H1 (cell line): ENCODE results near the gene PLEKHA1. TPM values are rescaled to one million over a fixed set of nuclear protein-coding genes. Genes with fewer than 3 reads are reported as not detected.

ENCODE experiments used
- CTCF ChIA-PET: fragments of 300-600 bp; sonication (Branson Sonifier 250); formaldehyde crosslinking; loops from one replicate; lab custom pipeline; 2021; ENCODE audit not compliant: partially characterized antibody; lab: Charles Lee
- POLR2A ChIA-PET: fragments of 300-600 bp; sonication (Branson Sonifier 250); formaldehyde crosslinking; loops from one replicate; lab custom pipeline; 2021; ENCODE audit warnings: inconsistent platforms; ENCODE audit not compliant: partially characterized antibody; lab: Charles Lee
- DNase-seq, 2 experiments: peaks; one replicate each; pipeline versions ENCODE4 v3.0.0 to v3.0.0-alpha.2; 2010 to 2022; ENCODE audit warnings: low spot score in 2 of 2, low read depth in 1 of 2, mixed read lengths in 1 of 2
- FAIRE-seq: peaks from 2 replicates; lab custom pipeline; 2011; peaks lifted over from hg19 to GRCh38; lab: Jason Lieb, UNC
- H2AFZ ChIP-seq: 2 replicates; pipeline ENCODE4 v1.8.1; 2012; ENCODE audit warnings: low read length, inconsistent platforms
- H2AK5ac ChIP-seq: 2 replicates; pipeline ENCODE4 v1.6.1; 2013; ENCODE audit warnings: low read depth, low read length
- H2BK120ac ChIP-seq: replicated peaks from 2 replicates; pipeline ENCODE3; 2013; ENCODE audit warnings: low read depth, low read length, inconsistent platforms
- H2BK12ac ChIP-seq: 2 replicates; pipeline ENCODE4 v1.6.1; 2013; ENCODE audit warnings: low read depth, low read length
- H2BK15ac ChIP-seq: 2 replicates; pipeline ENCODE4 v1.6.1; 2013; ENCODE audit warnings: low read length
- H2BK20ac ChIP-seq: 2 replicates; pipeline ENCODE4 v1.6.1; 2013; ENCODE audit warnings: low read length
- H2BK5ac ChIP-seq: 2 replicates; pipeline ENCODE4 v1.6.1; 2013; ENCODE audit warnings: low read depth, low read length
- H3K14ac ChIP-seq: 2 replicates; pipeline ENCODE4 v1.6.1; 2013; ENCODE audit warnings: inconsistent platforms; ENCODE audit not compliant: insufficient read length
- H3K18ac ChIP-seq: 2 replicates; pipeline ENCODE4 v1.6.1; 2013; ENCODE audit warnings: low read length; ENCODE audit errors: extremely low read depth
- H3K23ac ChIP-seq: 2 replicates; pipeline ENCODE4 v1.6.1; 2013; ENCODE audit warnings: inconsistent platforms; ENCODE audit not compliant: insufficient read length
- H3K23me2 ChIP-seq: 2 replicates; pipeline ENCODE4 v1.6.1; 2013; ENCODE audit warnings: low read depth, low read length
- H3K27ac ChIP-seq: 2 replicates; pipeline ENCODE4 v1.6.1; 2011; ENCODE audit warnings: low read depth, low read length, inconsistent platforms
- H3K27me3 ChIP-seq, 4 experiments: replicated peaks in 1 of 4; 1 replicate in 1 of 4; 2 replicates in 3 of 4; pipeline versions ENCODE4 v1.6.1 to v1.8.1; 2011 to 2013; ENCODE audit warnings: low read length in 3 of 4, mild to moderate bottlenecking in 3 of 4, inconsistent platforms in 2 of 4, mixed read lengths in 2 of 4, moderate library complexity in 1 of 4; ENCODE audit not compliant: control insufficient read depth in 3 of 4, insufficient read depth in 3 of 4; ENCODE audit errors: extremely low read depth in 1 of 4
- H3K36me3 ChIP-seq, 4 experiments: 2 replicates each; pipeline versions ENCODE4 v1.6.1 to v1.8.1; 2011 to 2013; ENCODE audit warnings: mild to moderate bottlenecking in 4 of 4, low read length in 3 of 4, moderate library complexity in 2 of 4, control low read depth in 1 of 4, inconsistent platforms in 1 of 4; ENCODE audit not compliant: insufficient read depth in 4 of 4, control insufficient read depth in 2 of 4
- H3K4ac ChIP-seq: replicated peaks from 2 replicates; pipeline ENCODE3; 2013; ENCODE audit warnings: low read length, low read depth, mixed read lengths, inconsistent platforms; ENCODE audit not compliant: insufficient read length
- H3K4me1 ChIP-seq, 4 experiments: replicated peaks in 1 of 4; 1 replicate in 1 of 4; 2 replicates in 3 of 4; pipeline versions ENCODE4 v1.6.1 to v1.8.1; 2011 to 2013; ENCODE audit warnings: low read length in 3 of 4, inconsistent platforms in 2 of 4, mixed read lengths in 1 of 4; ENCODE audit not compliant: insufficient read depth in 4 of 4, control insufficient read depth in 3 of 4
- H3K4me2 ChIP-seq, 2 experiments: 2 replicates each; pipeline versions ENCODE4 v1.6.1 to v1.8.1; 2011 to 2013; ENCODE audit warnings: low read depth in 2 of 2, low read length in 2 of 2, control low read depth in 1 of 2, inconsistent platforms in 1 of 2, mild to moderate bottlenecking in 1 of 2; ENCODE audit not compliant: insufficient read depth in 1 of 2
- H3K4me3 ChIP-seq, 4 experiments: fragments of 200-600, 300-600 bp in 1 of 4; sonication (generic), shearing (Covaris generic), sonication (Bioruptor Twin) in 1 of 4; 2 replicates each; pipeline versions ENCODE4 v1.5.1 to v1.8.1; 2011 to 2016; ENCODE audit warnings: low read length in 4 of 4, low read depth in 3 of 4, control low read depth in 2 of 4, inconsistent platforms in 2 of 4, mild to moderate bottlenecking in 2 of 4, mixed read lengths in 1 of 4, moderate library complexity in 1 of 4; ENCODE audit not compliant: insufficient read depth in 2 of 4; ENCODE audit errors: extremely low read depth in 1 of 4
- H3K56ac ChIP-seq: replicated peaks from 2 replicates; pipeline ENCODE3; 2013; ENCODE audit warnings: low read depth, mild to moderate bottlenecking, mixed read lengths, low read length, inconsistent platforms; ENCODE audit not compliant: insufficient read length
- H3K79me1 ChIP-seq: 2 replicates; pipeline ENCODE4 v1.6.1; 2013; ENCODE audit warnings: low read depth, low read length, control low read depth
- H3K79me2 ChIP-seq, 2 experiments: 2 replicates each; pipeline versions ENCODE4 v1.6.1 to v1.8.1; 2012 to 2013; ENCODE audit warnings: low read length in 2 of 2, mild to moderate bottlenecking in 2 of 2, inconsistent platforms in 1 of 2; ENCODE audit not compliant: insufficient read depth in 2 of 2, control insufficient read depth in 1 of 2
- H3K9ac ChIP-seq, 4 experiments: replicated peaks in 1 of 4; 1 replicate in 1 of 4; 2 replicates in 3 of 4; pipeline versions ENCODE4 v1.6.1 to v1.8.1; 2011 to 2013; ENCODE audit warnings: low read depth in 3 of 4, low read length in 3 of 4, control low read depth in 2 of 4, mild to moderate bottlenecking in 2 of 4, moderate library complexity in 2 of 4, inconsistent platforms in 1 of 4; ENCODE audit errors: extremely low read depth in 1 of 4
- H3K9me3 ChIP-seq, 2 experiments: 2 replicates each; pipeline versions ENCODE4 v1.6.1 to v1.8.1; 2012 to 2013; ENCODE audit warnings: mild to moderate bottlenecking in 2 of 2, moderate library complexity in 2 of 2, control low read depth in 1 of 2, inconsistent platforms in 1 of 2, low read depth in 1 of 2, low read length in 1 of 2, mixed read lengths in 1 of 2; ENCODE audit not compliant: insufficient read depth in 2 of 2
- H4K20me1 ChIP-seq, 2 experiments: replicated peaks in 1 of 2; 2 replicates each; pipeline versions ENCODE3 to v1.8.1; 2011 to 2013; ENCODE audit warnings: inconsistent platforms in 2 of 2, low read length in 2 of 2, mild to moderate bottlenecking in 1 of 2; ENCODE audit not compliant: insufficient read depth in 2 of 2, control insufficient read depth in 1 of 2
- H4K5ac ChIP-seq: 2 replicates; pipeline ENCODE4 v1.6.1; 2013; ENCODE audit warnings: low read length, low read depth, mixed read lengths, inconsistent platforms; ENCODE audit not compliant: insufficient read length
- H4K8ac ChIP-seq: 2 replicates; pipeline ENCODE4 v1.8.0; 2013; ENCODE audit warnings: mild to moderate bottlenecking, moderate library complexity, low read length, inconsistent platforms; ENCODE audit not compliant: insufficient read depth; ENCODE audit errors: extremely low read depth
- H4K91ac ChIP-seq: replicated peaks from 2 replicates; pipeline ENCODE3; 2013; ENCODE audit warnings: low read length, mixed read lengths, inconsistent platforms; ENCODE audit not compliant: insufficient read length
- BCL11A ChIP-seq, 2 experiments: IDR thresholded peaks; one replicate each; pipeline ENCODE4 v1.6.1; 2011; ENCODE audit warnings: low read depth in 2 of 2, low read length in 2 of 2, mild to moderate bottlenecking in 2 of 2
- CBX8 ChIP-seq: fragments of 300-800, 300-1000 bp; sonication (generic); IDR thresholded peaks from 2 replicates; pipeline ENCODE4 v1.7.1; 2016; ENCODE audit warnings: low read depth, low read length, borderline replicate concordance
- GTF2F1 ChIP-seq: IDR thresholded peaks from 2 replicates; pipeline ENCODE4 v1.6.1; 2012; ENCODE audit warnings: low read depth, low read length, improper control_type of control experiment, borderline replicate concordance
- HDAC2 ChIP-seq, 2 experiments: fragments of 300-600 bp in 1 of 2; sonication (generic) in 1 of 2; IDR thresholded peaks; 2 replicates each; pipeline ENCODE4 v1.6.1; 2011 to 2012; ENCODE audit warnings: low read depth in 2 of 2, low read length in 2 of 2, mild to moderate bottlenecking in 2 of 2, moderate library complexity in 2 of 2, borderline replicate concordance in 1 of 2, inconsistent platforms in 1 of 2
- NANOG ChIP-seq: IDR thresholded peaks from 2 replicates; pipeline ENCODE4 v1.6.1; 2011; ENCODE audit warnings: low read length, low read depth, mild to moderate bottlenecking, inconsistent platforms; ENCODE audit not compliant: insufficient read depth, poor library complexity, severe bottlenecking
- POLR2A ChIP-seq, 2 experiments: IDR thresholded peaks; 1 replicate in 1 of 2; 2 replicates in 1 of 2; pipeline ENCODE4 v1.6.1; 2011; ENCODE audit warnings: low read depth in 2 of 2, low read length in 2 of 2, mild to moderate bottlenecking in 2 of 2; ENCODE audit errors: control extremely low read depth in 1 of 2
- RNF2 ChIP-seq: fragments of 200-900, 300-1000 bp; sonication (generic); IDR thresholded peaks from 2 replicates; pipeline ENCODE4 v1.7.1; 2016; ENCODE audit warnings: borderline replicate concordance, low read depth, mild to moderate bottlenecking, antibody characterized with exemption, low read length; ENCODE audit not compliant: poor library complexity, severe bottlenecking; ENCODE audit errors: missing control alignments
- SAP30 ChIP-seq: fragments of 300-600 bp; sonication (generic); IDR thresholded peaks from 2 replicates; pipeline ENCODE4 v1.7.1; 2012; ENCODE audit warnings: low read length, moderate library complexity, mild to moderate bottlenecking, inconsistent platforms; ENCODE audit not compliant: insufficient read depth, insufficient replicate concordance
- SP1 ChIP-seq: IDR thresholded peaks from 2 replicates; pipeline ENCODE4 v1.6.1; 2011; ENCODE audit warnings: low read depth, low read length
- USF2 ChIP-seq: IDR thresholded peaks from 2 replicates; pipeline ENCODE4 v1.6.1; 2011; ENCODE audit warnings: low read length, improper control_type of control experiment
- WGBS, 2 experiments: shearing (Covaris generic) in 1 of 2; methylation state at CpG; one replicate each; pipeline versions ENCODE4 v1.1.6 to v1.1.7; 2013 to 2015; ENCODE audit warnings: low lambda C conversion rate in 2 of 2, mixed read lengths in 2 of 2, inconsistent platforms in 1 of 2, low coverage in 1 of 2, missing lambda C conversion rate in 1 of 2; ENCODE audit not compliant: insufficient replicate concordance in 2 of 2, insufficient coverage in 1 of 2, insufficient read length in 1 of 2; ENCODE audit errors: extremely low coverage in 1 of 2, missing lambda C conversion rate in 1 of 2; 5-methylcytosine and 5-hydroxymethylcytosine counted together
- polyA plus RNA-seq, 7 experiments: library from polyadenylated mRNA; depleted of rRNA in 3 of 7; stranded (reverse) in 5 of 7; unstranded in 2 of 7; fragments of >200 nt in 5 of 7; fragments of 200-250 nt in 2 of 7; gene quantifications; 1 replicate in 5 of 7; 2 replicates in 1 of 7; 4 replicates in 1 of 7; pipeline versions ENCODE4 v1.2.1 to v1.2.3, GENCODE V29; 2011 to 2013; ENCODE audit warnings: missing spikeins in 2 of 7, mixed read lengths in 2 of 7
- total RNA-seq: library from RNA; stranded (reverse); fragmentation: NEBNext Ultra II Directional; extraction: Animal tissue kit (Norgen Biotek cat#: 25700); gene quantifications from 2 replicates; pipeline ENCODE4 v1.2.1, GENCODE V29; 2021

The PLEKHA1 gene
- total and polyA plus RNA-seq, 2 of the 8 experiments (the other 6 are each of a cell fraction or from before 2014, with no cell fraction given), result 15.6 to 39.7 TPM

- Histone ChIP-seq H3K27ac (no peak overlapping the region), H3K79me2 (no peaks in the 10 kb centered on the region), H2BK120ac (peak overlapping the region; percentile 66), H2BK5ac (peak overlapping the region; percentile 71; the same call in 1 of the 2 replicates), H2BK15ac (no peak overlapping the region; the same call in 1 of the 2 replicates), H3K9ac (no peak overlapping the region), H3K79me1 (no peaks in the 10 kb centered on the region), H4K8ac (no peak overlapping the region), H3K18ac (peak overlapping the region; percentile 28; the same call in 1 of the 2 replicates), H3K4me1 (peaks cover 2 to 11% (median 8%) of the 10 kb centered on the region in 4 experiments; a peak in 6 of 7 replicates), H3K56ac (no peak overlapping the region), H4K5ac (peak overlapping the region; percentile 39), H4K20me1 (no peaks in the 10 kb centered on the region), H3K36me3 (no peaks in the 10 kb centered on the region), H2AFZ (no peak overlapping the region), H2BK20ac (peak overlapping the region; percentile 72; the same call in 1 of the 2 replicates), H3K4me3 (no peak overlapping the region; a peak in 1 of 8 replicates), H3K23me2 (no peaks in the 10 kb centered on the region), H3K9me3 (peaks cover 14 to 18% of the 10 kb centered on the region in 2 experiments), H4K91ac (peak overlapping the region; percentile 58), H3K27me3 (no peaks in the 10 kb centered on the region), H3K4ac (peak overlapping the region; percentile 36), H3K23ac (no peak overlapping the region), H2AK5ac (0 out of 2 replicates have a peak overlapping the region, but pooled peaks have one; percentile 32), H2BK12ac (peak overlapping the region; percentile 60; the same call in 1 of the 2 replicates), H3K4me2 (no peak overlapping the region; a peak in 1 of 4 replicates), H3K14ac (no peak overlapping the region)
- 84% methylated on average over 11 of the region's 11 CpGs; no CpG with 5 or more reads in 1 of the 2 experiments for WGBS, 2 experiments
- FAIRE-seq, result no peak
- ChIA-PET POLR2A (no interaction called here), CTCF (interaction anchor here (0.5 to 4.4 kb wide), 27 partner anchors 8 to 680 kb away, joined by 3 to 32 read pairs (median 3); partner anchors contain the start of gene PLEKHA1)
- no peak for DNase-seq
- TF ChIP-seq NANOG (no peak), HDAC2 (IDR thresholded peaks at IDR 0.05; ENCODE audit: borderline replicate concordance in 1 of 2, low read depth in 2 of 2, low read length in 2 of 2) (no peak), USF2 (no peak), SAP30 (no peak), POLR2A (IDR thresholded peaks at IDR 0.05; ENCODE audit: control extremely low read depth in 1 of 2, low read depth in 2 of 2, low read length in 2 of 2) (no peak), BCL11A (IDR thresholded peaks at IDR 0.05; ENCODE audit: low read depth in 2 of 2, low read length in 2 of 2) (no peak), SP1 (no peak), RNF2 (no peak), CBX8 (no peak), GTF2F1 (no peak)
These were observed 31.2 kb upstream of the PLEKHA1 start for GRCh38 chr10:122343135-122343800.
